CD4-positive, alpha-beta memory T cell (primary cell): Measurements from ENCODE around the gene MYB. TPM values are rescaled to one million over a fixed set of nuclear protein-coding genes. Genes with fewer than 3 reads are reported as not detected.
A peak's percentile ranks its signal among the peaks of the same experiment; 100 is the strongest.
"Not testable (repeated sequence)": the region's sequence is repeated elsewhere in the genome, so short reads cannot be mapped to it uniquely, and the experiment has no call there.

Experiments
- CTCF ChIA-PET: fragments of 350-600 bp; sonication (Branson Sonifier 250); formaldehyde crosslinking; loops from one replicate; lab custom pipeline; 2021; ENCODE audit warnings: inconsistent platforms; ENCODE audit not compliant: partially characterized antibody; lab: Charles Lee
- POLR2A ChIA-PET: fragments of 350-600 bp; sonication (Branson Sonifier 250); formaldehyde crosslinking; loops from one replicate; lab custom pipeline; 2021; ENCODE audit not compliant: partially characterized antibody; lab: Charles Lee
- DNase-seq, 5 donors: peaks; one replicate each; pipeline versions ENCODE4 v3.0.0 to v3.0.0-alpha.2; 2020 to 2022; ENCODE audit warnings: mixed read lengths in 1 of 5
- H3K27ac ChIP-seq: one replicate; pipeline ENCODE4 v1.7.0; 2013; ENCODE audit warnings: low read depth, low read length
- H3K27me3 ChIP-seq: 2 replicates; pipeline ENCODE4 v1.7.0; 2013; ENCODE audit warnings: mild to moderate bottlenecking, low read length, moderate library complexity; ENCODE audit not compliant: insufficient read depth
- H3K36me3 ChIP-seq: 2 replicates; pipeline ENCODE4 v1.7.0; 2013; ENCODE audit warnings: mild to moderate bottlenecking, low read length, moderate library complexity; ENCODE audit not compliant: insufficient read depth
- H3K4me1 ChIP-seq: 2 replicates; pipeline ENCODE4 v1.7.0; 2013; ENCODE audit warnings: mild to moderate bottlenecking, low read length, moderate library complexity; ENCODE audit not compliant: insufficient read depth
- H3K4me3 ChIP-seq, 2 donors: one replicate each; pipeline ENCODE4 v1.7.0; 2013; ENCODE audit warnings: low read length in 2 of 2, mild to moderate bottlenecking in 1 of 2
- H3K9me3 ChIP-seq, 2 donors: one replicate each; pipeline ENCODE4 v1.7.0; 2013; ENCODE audit warnings: low read length in 2 of 2, control low read depth in 1 of 2; ENCODE audit not compliant: control insufficient read depth in 1 of 2
- H3K27ac Mint-ChIP-seq, 7 donors: one replicate each; pipeline ENCODE4 v1.8.0; 2020 to 2021; ENCODE audit warnings: mixed read lengths in 7 of 7, mild to moderate bottlenecking in 6 of 7, inconsistent platforms in 3 of 7, moderate library complexity in 3 of 7
- H3K27me3 Mint-ChIP-seq, 2 donors: one replicate each; pipeline ENCODE4 v1.8.0; 2020 to 2021; ENCODE audit warnings: mixed read lengths in 2 of 2
- H3K36me3 Mint-ChIP-seq, 2 donors: one replicate each; pipeline ENCODE4 v1.8.0; 2020 to 2021; ENCODE audit warnings: mixed read lengths in 2 of 2, inconsistent platforms in 1 of 2, mild to moderate bottlenecking in 1 of 2
- H3K4me1 Mint-ChIP-seq, 4 donors: one replicate each; pipeline ENCODE4 v1.8.0; 2020 to 2021; ENCODE audit warnings: mixed read lengths in 4 of 4, mild to moderate bottlenecking in 1 of 4
- H3K4me3 Mint-ChIP-seq, 8 donors: one replicate each; pipeline ENCODE4 v1.8.0; 2020 to 2021; ENCODE audit warnings: mixed read lengths in 8 of 8, mild to moderate bottlenecking in 7 of 8, moderate library complexity in 6 of 8, inconsistent platforms in 3 of 8
- H3K9me3 Mint-ChIP-seq, 8 donors: one replicate each; pipeline ENCODE4 v1.8.0; 2020 to 2021; ENCODE audit warnings: mixed read lengths in 8 of 8, mild to moderate bottlenecking in 5 of 8, inconsistent platforms in 3 of 8, moderate library complexity in 1 of 8
- intact Hi-C: fragments of 100-400 bp; cut with micrococcal nuclease; formaldehyde crosslinking; loops from one replicate; pipeline ENCODE4 v1.15.1; 2023
- polyA plus RNA-seq, 2 donors: library from polyadenylated mRNA; unstranded; fragments of 300-500 nt; fragmentation: Illumina TruSeq; gene quantifications; one replicate each; pipeline ENCODE4 v1.2.3, GENCODE V29; 2021
- total RNA-seq, 2 experiments: library from RNA; stranded (reverse); gene quantifications; one replicate each; pipeline ENCODE4 v1.2.3, GENCODE V29; 2021

The MYB gene
- 1 to 10 TPM; 3.9 to 4.7 TPM for total RNA-seq
- under 1 TPM; 0.31 to 0.35 TPM for polyA plus RNA-seq

DNA sequence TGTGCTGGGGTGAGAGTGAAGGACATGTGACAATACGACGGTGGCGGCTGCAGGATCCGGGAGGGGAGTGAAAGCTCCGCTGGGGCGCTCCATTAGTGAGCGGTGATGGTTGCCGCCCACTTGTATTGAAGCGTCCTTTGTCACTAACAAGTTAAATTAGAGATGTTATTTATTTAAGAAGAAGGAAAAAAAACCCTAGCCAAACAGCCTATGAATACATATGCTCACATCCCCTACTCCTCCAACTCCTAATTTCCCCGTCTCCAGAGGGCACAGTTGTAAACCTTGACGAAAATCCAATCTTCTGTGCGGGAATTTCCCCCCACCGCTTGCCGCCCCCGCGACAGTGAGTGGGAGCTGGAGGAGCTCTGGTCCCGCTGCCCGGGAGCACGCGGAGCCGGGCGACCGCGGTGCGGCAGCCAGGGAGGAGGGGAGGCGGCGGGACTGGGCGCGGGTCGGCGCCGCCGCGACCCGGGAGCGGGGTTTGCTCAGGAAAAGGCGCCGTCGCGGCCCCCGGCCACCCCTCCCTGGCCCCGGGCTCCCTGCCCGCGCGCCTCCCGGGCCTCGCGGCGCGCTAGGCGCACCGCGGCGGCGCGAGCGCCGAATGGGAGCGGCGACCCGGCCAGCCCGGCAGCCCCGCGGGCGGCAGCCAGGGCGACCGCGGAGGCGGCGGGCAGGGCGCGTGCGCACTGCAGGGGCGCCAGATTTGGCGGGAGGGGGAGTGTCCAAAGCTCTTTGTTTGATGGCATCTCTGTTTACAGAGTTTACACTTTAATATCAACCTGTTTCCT, at the start of gene MYB:
MYB (plus strand) TSS at position 767 of the 791 bp plus-strand sequence. CDS start 206 bp downstream, outside the sequence.
- H3K27ac Mint-ChIP-seq: peak within 1 kb of the TSS; percentile 40 to 93 (median 87)
- ChIA-PET CTCF (interaction anchor here (0.6 to 5.5 kb wide), 5 partner anchors 18 to 1109 kb away, joined by 3 to 24 read pairs (median 4); partner anchors contain the start of gene BCLAF1), POLR2A (interaction anchor here (0.9 to 4.3 kb wide), 9 partner anchors 17 to 1109 kb away, joined by 3 to 27 read pairs (median 4); partner anchors contain the start of genes BCLAF1 and HBS1L)
- intact Hi-C loops: loop anchor here (2.0 kb wide), 1 partner anchor 1006 kb away; no protein-coding TSS in a partner anchor
- peak within 1 kb of the TSS; percentile 88 to 96 (median 91) for H3K4me3 Mint-ChIP-seq
- Histone ChIP-seq H3K9me3 (no peaks in the 10 kb centered on the region), H3K36me3 (no peaks in the 10 kb centered on the region), H3K27me3 (no peaks in the 10 kb centered on the region), H3K27ac (peak within 1 kb of the TSS; percentile 40), H3K4me3 (peak within 1 kb of the TSS; percentile 51 to 91), H3K4me1 (peaks cover 12% of the 10 kb centered on the region)
- H3K4me1 Mint-ChIP-seq: peaks cover 12 to 28% (median 17%) of the 10 kb centered on the region in 4 donors
- DNase-seq: peak; percentile 60 to 76 (median 68)
- H3K36me3 Mint-ChIP-seq: peaks cover 0 to 9% of the 10 kb centered on the region in 2 donors
- H3K27me3 Mint-ChIP-seq: no peaks in the 10 kb centered on the region
- H3K9me3 Mint-ChIP-seq: no peaks in the 10 kb centered on the region

DNA sequence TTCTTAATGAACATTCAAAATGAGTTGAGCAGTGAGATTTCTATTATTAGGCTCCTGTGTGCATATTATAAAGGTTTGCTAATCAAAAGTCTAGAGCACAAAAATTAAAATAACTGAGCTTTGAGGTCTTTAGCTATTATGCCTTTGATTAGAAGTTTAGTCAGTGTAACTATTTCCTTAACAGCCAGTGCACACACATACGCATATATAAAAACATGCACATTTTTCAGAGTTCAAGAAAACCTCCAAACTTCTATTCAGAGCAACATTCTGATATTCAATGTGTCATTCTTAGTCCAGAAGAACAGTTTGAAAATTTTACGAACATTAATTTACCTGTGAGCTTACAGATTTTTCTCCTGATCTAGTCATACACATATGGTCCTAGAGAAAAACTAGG, 48.3 kb upstream of the MYB start:
- Mint-ChIP-seq H3K9me3 (no peaks in the 10 kb centered on the region), H3K27me3 (no peaks in the 10 kb centered on the region), H3K36me3 (no peaks in the 10 kb centered on the region), H3K4me3 (no peak overlapping the region), H3K27ac (no peak overlapping the region), H3K4me1 (peaks cover 22 to 45% (median 34%) of the 10 kb centered on the region in 4 donors)
- no peak for DNase-seq
- Histone ChIP-seq H3K4me3 (no peak overlapping the region), H3K9me3 (no peaks in the 10 kb centered on the region), H3K27ac (no peak overlapping the region), H3K4me1 (peaks cover 23% of the 10 kb centered on the region), H3K36me3 (no peaks in the 10 kb centered on the region), H3K27me3 (no peaks in the 10 kb centered on the region)
- intact Hi-C loops: no loop called here
- ChIA-PET CTCF (interaction anchor here (1.5 kb wide), 1 partner anchor 12 kb away, joined by 6 read pairs; no protein-coding TSS in a partner anchor), POLR2A (no interaction called here)

DNA sequence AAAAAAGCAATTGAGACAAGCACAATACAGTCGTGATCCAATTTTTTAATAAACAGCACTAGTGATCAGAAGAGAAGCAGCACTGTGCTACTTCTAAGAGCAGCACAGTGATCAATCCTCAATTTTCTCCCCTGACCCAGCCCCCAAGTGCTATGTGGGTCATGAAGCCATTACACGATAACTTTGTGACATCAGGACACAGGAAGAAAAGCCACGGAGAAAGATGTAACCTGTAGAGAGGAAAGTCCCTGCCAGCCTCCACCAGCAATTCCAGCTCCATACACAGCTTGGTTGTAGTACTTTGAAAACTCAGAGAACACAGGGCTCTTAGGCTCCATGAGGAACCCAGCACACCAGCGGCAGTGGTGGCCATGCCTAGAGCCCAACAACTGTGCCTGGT, 45.3 kb upstream of the MYB start:
- intact Hi-C loops: no loop called here
- no peak overlapping the region for H3K27ac ChIP-seq
- peaks cover 8 to 15% (median 11%) of the 10 kb centered on the region in 4 donors for H3K4me1 Mint-ChIP-seq
- POLR2A ChIA-PET: no interaction called here
- no peaks in the 10 kb centered on the region for H3K27me3 ChIP-seq
- no peak overlapping the region for H3K4me3 Mint-ChIP-seq
- no peaks in the 10 kb centered on the region for H3K4me1 ChIP-seq
- DNase-seq: no peak
- no peak overlapping the region for H3K4me3 ChIP-seq
- H3K36me3 Mint-ChIP-seq: no peaks in the 10 kb centered on the region
- CTCF ChIA-PET: no interaction called here
- H3K9me3 ChIP-seq: no peaks in the 10 kb centered on the region
- no peaks in the 10 kb centered on the region for H3K36me3 ChIP-seq
- H3K9me3 Mint-ChIP-seq: no peaks in the 10 kb centered on the region
- peak overlapping the region in 2 of 7 donors; percentile 57 to 86 for H3K27ac Mint-ChIP-seq
- no peaks in the 10 kb centered on the region for H3K27me3 Mint-ChIP-seq

DNA sequence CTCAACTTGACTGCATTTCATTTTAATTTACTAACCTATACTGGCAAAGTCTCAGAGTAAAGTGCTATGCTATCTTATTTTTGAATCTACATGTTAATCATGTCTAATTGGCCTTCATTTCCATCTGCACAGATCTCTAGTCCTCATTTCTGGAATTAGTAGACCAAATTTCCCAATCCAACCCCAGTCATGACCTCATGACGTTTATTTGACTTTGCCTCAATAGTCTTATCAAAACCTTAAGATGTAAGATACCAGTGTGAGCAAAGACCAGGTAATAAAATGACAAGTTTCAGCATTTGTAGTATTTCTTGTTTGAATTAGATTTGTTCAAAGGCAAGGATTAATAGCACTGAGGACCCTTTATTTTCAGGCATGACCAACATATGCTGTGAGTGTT, 43.3 kb upstream of the MYB start:
- Mint-ChIP-seq H3K27ac (peak overlapping the region in 1 of 7 donors; percentile 36), H3K4me3 (no peak overlapping the region), H3K36me3 (no peaks in the 10 kb centered on the region), H3K9me3 (no peaks in the 10 kb centered on the region), H3K27me3 (no peaks in the 10 kb centered on the region), H3K4me1 (peaks cover 8 to 21% (median 11%) of the 10 kb centered on the region in 4 donors)
- ChIA-PET POLR2A (no interaction called here), CTCF (no interaction called here)
- Histone ChIP-seq H3K4me1 (no peaks in the 10 kb centered on the region), H3K4me3 (no peak overlapping the region), H3K36me3 (no peaks in the 10 kb centered on the region), H3K27ac (no peak overlapping the region), H3K27me3 (no peaks in the 10 kb centered on the region), H3K9me3 (no peaks in the 10 kb centered on the region)
- no peak for DNase-seq
- intact Hi-C loops: no loop called here

DNA sequence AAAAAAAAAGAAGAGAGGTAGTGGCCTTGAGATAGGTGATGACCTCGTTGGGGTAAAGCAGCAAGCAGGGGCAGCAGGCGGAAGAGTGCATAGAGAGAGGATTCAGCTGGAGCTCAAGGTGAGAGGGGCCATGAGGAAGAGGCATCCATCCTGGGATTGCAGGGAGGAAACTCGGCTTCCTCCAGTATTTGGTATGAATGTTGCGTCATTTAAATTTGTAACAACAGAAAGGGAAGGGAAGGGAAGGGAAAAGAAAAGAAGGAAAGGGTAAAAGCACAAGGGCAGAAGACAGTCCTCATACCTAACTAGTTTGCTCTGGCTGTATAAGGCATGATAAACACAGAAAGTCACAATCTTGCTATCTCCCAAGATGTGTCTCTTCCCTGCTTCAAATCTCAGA, 39.9 kb upstream of the MYB start:
- Histone ChIP-seq H3K4me3 (no peak overlapping the region), H3K27me3 (no peaks in the 10 kb centered on the region), H3K9me3 (no peaks in the 10 kb centered on the region), H3K4me1 (peaks cover 12% of the 10 kb centered on the region), H3K27ac (no peak overlapping the region), H3K36me3 (no peaks in the 10 kb centered on the region)
- Mint-ChIP-seq H3K4me3 (no peak overlapping the region), H3K36me3 (no peaks in the 10 kb centered on the region), H3K9me3 (no peaks in the 10 kb centered on the region), H3K27ac (peak overlapping the region in 1 of 7 donors; percentile 1), H3K27me3 (no peaks in the 10 kb centered on the region), H3K4me1 (peaks cover 16 to 28% (median 21%) of the 10 kb centered on the region in 4 donors)
- DNase-seq: no peak
- POLR2A ChIA-PET: interaction anchor here (1.3 to 1.4 kb wide), 2 partner anchors 38 to 47 kb away, joined by 3 read pairs; no protein-coding TSS in a partner anchor
- CTCF ChIA-PET: interaction anchor here (1.1 to 5.6 kb wide), 7 partner anchors 10 to 66 kb away, joined by 3 to 66 read pairs (median 13); no protein-coding TSS in a partner anchor
- intact Hi-C loops: no loop called here

DNA sequence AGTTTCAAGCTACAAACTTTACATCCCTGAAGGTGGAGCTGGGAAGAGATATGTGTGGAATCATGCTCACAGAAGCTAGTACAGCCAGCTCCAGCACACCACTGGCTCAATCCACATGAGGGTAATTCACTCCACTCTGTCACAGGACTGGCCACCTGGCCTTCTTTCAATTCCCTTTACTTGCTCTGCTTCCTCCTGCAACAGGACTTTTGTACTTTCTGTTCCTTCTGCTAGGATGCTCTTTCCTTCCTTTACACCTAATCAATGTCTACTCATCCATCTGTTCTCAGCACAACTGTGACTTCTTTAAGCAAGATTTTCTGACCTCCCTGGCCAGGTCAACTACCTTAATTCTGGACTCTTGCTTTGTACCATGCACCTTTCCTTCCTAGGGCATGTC, 39.4 kb upstream of the MYB start:
- H3K4me1 ChIP-seq: peaks cover 12% of the 10 kb centered on the region
- peaks cover 16 to 30% (median 21%) of the 10 kb centered on the region in 4 donors for H3K4me1 Mint-ChIP-seq
- H3K4me3 Mint-ChIP-seq: no peak overlapping the region
- ChIA-PET CTCF (interaction anchor here (1.1 to 5.6 kb wide), 9 partner anchors 10 to 66 kb away, joined by 3 to 66 read pairs (median 13); no protein-coding TSS in a partner anchor), POLR2A (interaction anchor here (0.6 to 1.5 kb wide), 4 partner anchors 38 to 501 kb away, joined by 3 read pairs; no protein-coding TSS in a partner anchor)
- intact Hi-C loops: no loop called here
- peak overlapping the region in 2 of 7 donors; percentile 15 to 85 for H3K27ac Mint-ChIP-seq
- H3K36me3 ChIP-seq: no peaks in the 10 kb centered on the region
- H3K36me3 Mint-ChIP-seq: no peaks in the 10 kb centered on the region
- no peaks in the 10 kb centered on the region for H3K9me3 Mint-ChIP-seq
- H3K27ac ChIP-seq: no peak overlapping the region
- H3K4me3 ChIP-seq: no peak overlapping the region
- DNase-seq: no peak
- no peaks in the 10 kb centered on the region for H3K9me3 ChIP-seq
- no peaks in the 10 kb centered on the region for H3K27me3 Mint-ChIP-seq
- H3K27me3 ChIP-seq: no peaks in the 10 kb centered on the region

DNA sequence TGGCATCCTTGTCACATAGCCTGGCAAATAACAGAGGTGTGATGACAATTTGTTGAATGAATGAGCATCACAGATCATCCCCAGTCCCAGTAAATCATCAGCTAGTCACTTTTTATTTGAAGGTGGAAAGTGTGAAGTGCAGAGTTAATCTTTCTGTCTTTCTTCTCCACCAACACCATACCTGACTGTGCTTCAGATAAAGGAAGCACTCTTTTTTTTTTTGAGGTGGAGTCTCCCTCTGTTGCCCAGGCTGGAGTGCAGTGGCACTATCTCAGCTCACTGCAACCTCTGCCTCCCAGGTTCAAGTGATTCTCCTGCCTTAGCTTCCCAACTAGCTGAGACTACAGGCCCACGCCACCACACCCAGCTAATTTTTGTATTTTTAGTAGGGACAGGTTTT, 38.9 kb upstream of the MYB start:
- H3K4me3 ChIP-seq, H3K27me3 Mint-ChIP-seq, DNase-seq, H3K27ac Mint-ChIP-seq, H3K36me3 ChIP-seq, H3K9me3 ChIP-seq, H3K9me3 Mint-ChIP-seq, H3K27me3 ChIP-seq, H3K4me3 Mint-ChIP-seq, H3K27ac ChIP-seq, H3K36me3 Mint-ChIP-seq, intact Hi-C loops: not testable (repeated sequence)
- peaks cover 12 to 27% (median 17%) of the 10 kb centered on the region in 4 donors for H3K4me1 Mint-ChIP-seq
- ChIA-PET POLR2A (interaction anchor here (0.6 to 1.5 kb wide), 4 partner anchors 39 to 501 kb away, joined by 3 read pairs; no protein-coding TSS in a partner anchor), CTCF (interaction anchor here (1.1 to 5.6 kb wide), 9 partner anchors 11 to 67 kb away, joined by 3 to 66 read pairs (median 13); no protein-coding TSS in a partner anchor)
- peaks cover 12% of the 10 kb centered on the region for H3K4me1 ChIP-seq
